GM23338 (cell line): ENCODE data around the gene PXT1. TPM values are rescaled to one million over a fixed set of nuclear protein-coding genes. Genes with fewer than 3 reads are reported as not detected.
"Not testable (repeated sequence)": the region's sequence is repeated elsewhere in the genome, so short reads cannot be mapped to it uniquely, and the experiment has no call there.

ENCODE experiments used
- ATAC-seq: fragments of 200-7000 bp; cut with Tn5 transposase; 3 replicates; pipeline ENCODE4 v1.9.1; 2020
- DNase-seq: peaks from one replicate; pipeline ENCODE4 v3.0.0-alpha.2; 2015; ENCODE audit warnings: low spot score
- H2AFZ ChIP-seq: fragments of 200-600 bp; sonication (generic); 2 replicates; pipeline ENCODE4 v1.8.0; 2016; ENCODE audit warnings: antibody characterized with exemption, mild to moderate bottlenecking, moderate library complexity
- H3F3A ChIP-seq: fragments of 200-600 bp; sonication (generic); replicated peaks from 2 replicates; pipeline ENCODE4 v1.8.0; 2017; ENCODE audit warnings: antibody characterized with exemption, mixed run types, low read depth
- H3K27ac ChIP-seq: fragments of 200-600 bp; sonication (generic); 2 replicates; pipeline ENCODE4 v1.6.1; 2016; ENCODE audit warnings: low read depth
- H3K27me3 ChIP-seq: fragments of 200-600 bp; sonication (generic); 2 replicates; pipeline ENCODE4 v1.8.0; 2016; ENCODE audit warnings: mild to moderate bottlenecking, mixed run types, moderate library complexity; ENCODE audit not compliant: insufficient read depth
- H3K36me3 ChIP-seq: fragments of 200-600 bp; sonication (generic); 2 replicates; pipeline ENCODE4 v1.8.0; 2016; ENCODE audit warnings: mild to moderate bottlenecking; ENCODE audit not compliant: insufficient read depth
- H3K4me1 ChIP-seq: fragments of 200-600 bp; sonication (generic); 2 replicates; pipeline ENCODE4 v1.8.0; 2016; ENCODE audit warnings: mild to moderate bottlenecking, moderate library complexity; ENCODE audit not compliant: insufficient read depth
- H3K4me2 ChIP-seq: fragments of 200-600 bp; sonication (generic); 2 replicates; pipeline ENCODE4 v1.7.1; 2017; ENCODE audit warnings: mixed run types
- H3K4me3 ChIP-seq: fragments of 200-600 bp; sonication (generic); 2 replicates; pipeline ENCODE4 v1.6.1; 2016; ENCODE audit warnings: mixed run types
- H3K79me2 ChIP-seq: fragments of 200-600 bp; sonication (generic); replicated peaks from 2 replicates; pipeline ENCODE4 v1.8.0; 2017; ENCODE audit warnings: mild to moderate bottlenecking; ENCODE audit not compliant: insufficient read depth
- H3K9me2 ChIP-seq: fragments of 200-600 bp; sonication (generic); 2 replicates; pipeline ENCODE4 v1.8.0; 2017; ENCODE audit not compliant: insufficient read depth
- H4K20me1 ChIP-seq: fragments of 200-600 bp; sonication (generic); replicated peaks from 2 replicates; pipeline ENCODE4 v1.8.0; 2017; ENCODE audit warnings: mild to moderate bottlenecking; ENCODE audit not compliant: insufficient read depth
- H3K27ac Mint-ChIP-seq: 2 replicates; pipeline ENCODE4 v1.8.0; 2020; ENCODE audit warnings: inconsistent platforms, mild to moderate bottlenecking, moderate library complexity, mixed read lengths
- H3K27me3 Mint-ChIP-seq: 3 replicates; pipeline ENCODE4 v1.8.0; 2022; ENCODE audit warnings: low read depth, mild to moderate bottlenecking, moderate library complexity, mixed read lengths, inconsistent platforms; ENCODE audit not compliant: insufficient read depth, poor library complexity
- H3K36me3 Mint-ChIP-seq: 3 replicates; pipeline ENCODE4 v1.8.0; 2021; ENCODE audit warnings: low read depth, mild to moderate bottlenecking, inconsistent platforms, moderate library complexity, mixed read lengths
- H3K4me1 Mint-ChIP-seq: 3 replicates; pipeline ENCODE4 v1.8.0; 2020; ENCODE audit warnings: mild to moderate bottlenecking, inconsistent platforms, mixed read lengths
- H3K4me3 Mint-ChIP-seq: 3 replicates; pipeline ENCODE4 v1.8.0; 2021; ENCODE audit warnings: moderate library complexity, mild to moderate bottlenecking, inconsistent platforms, mixed read lengths
- H3K9me3 Mint-ChIP-seq: 3 replicates; pipeline ENCODE4 v1.8.0; 2020; ENCODE audit warnings: moderate library complexity, mild to moderate bottlenecking, inconsistent platforms, mixed read lengths
- CREB1 ChIP-seq: fragments of 250-450 bp; sonication (Bioruptor Pico); IDR thresholded peaks from 2 replicates; pipeline ENCODE4 v1.5.0; 2020; ENCODE audit warnings: low read depth, mild to moderate bottlenecking, moderate library complexity
- EZH2 ChIP-seq: fragments of 200-600 bp; sonication (generic); IDR thresholded peaks from one replicate; pipeline ENCODE4 v1.8.0; 2017; ENCODE audit warnings: antibody characterized with exemption, mild to moderate bottlenecking, low read depth; ENCODE audit not compliant: unreplicated experiment
- EZH2phosphoT487 ChIP-seq: fragments of 200-600 bp; sonication (generic); IDR thresholded peaks from one replicate; pipeline ENCODE4 v1.8.1; 2018; ENCODE audit warnings: antibody characterized with exemption; ENCODE audit not compliant: unreplicated experiment
- JUNB ChIP-seq: IDR thresholded peaks from one replicate; pipeline ENCODE4 v1.6.1; 2016; ENCODE audit warnings: antibody characterized with exemption; ENCODE audit not compliant: unreplicated experiment
- NANOG ChIP-seq: IDR thresholded peaks from 2 replicates; pipeline ENCODE4 v1.6.1; 2016; ENCODE audit warnings: antibody characterized with exemption, borderline replicate concordance
- STAT1 ChIP-seq: IDR thresholded peaks from one replicate; pipeline ENCODE4 v1.6.1; 2016; ENCODE audit warnings: antibody characterized with exemption; ENCODE audit not compliant: unreplicated experiment
- ZNF114 ChIP-seq: fragments of 250-450 bp; sonication (Bioruptor Pico); IDR thresholded peaks from 2 replicates; pipeline ENCODE4 v1.5.0; 2020; ENCODE audit warnings: mild to moderate bottlenecking, moderate library complexity
- ZNF331 ChIP-seq: fragments of 250-450 bp; sonication (Bioruptor Pico); IDR thresholded peaks from 2 replicates; pipeline ENCODE4 v1.5.0; 2020; ENCODE audit warnings: low read depth, mild to moderate bottlenecking, moderate library complexity
- polyA plus RNA-seq: library from polyadenylated mRNA; unstranded; fragments of >200 nt; fragmentation: Nextera tagmentation; extraction: Ambion mirVana; gene quantifications from 2 replicates; pipeline ENCODE4 v1.2.1, GENCODE V29; 2016
- total RNA-seq: library from RNA; depleted of rRNA; stranded (reverse); fragments of >200 nt; shearing (Covaris generic); gene quantifications from 2 replicates; pipeline ENCODE4 v1.2.3, GENCODE V29; 2014
- TF ChIP-seq, protein P1 (sequence below), 2 experiments: fragments of 200-600 bp in 1 of 2; sonication (generic) in 1 of 2; conservative IDR thresholded peaks; 2 replicates each; pipeline versions ENCODE4 v1.5.1 to v1.6.1; 2016 to 2017; ENCODE audit warnings: antibody characterized with exemption in 2 of 2, low read depth in 2 of 2, mild to moderate bottlenecking in 2 of 2, moderate library complexity in 1 of 2
- TF ChIP-seq, protein P2 (sequence below): IDR thresholded peaks from one replicate; pipeline ENCODE4 v1.6.1; 2018; ENCODE audit warnings: antibody characterized with exemption; ENCODE audit not compliant: unreplicated experiment
- TF ChIP-seq, protein P3 (sequence below): IDR thresholded peaks from 2 replicates; pipeline ENCODE4 v1.6.1; 2016; ENCODE audit warnings: antibody characterized with exemption

PXT1 gene
- total and polyA plus RNA-seq, 2 experiments from 2014 or later: 0.14 TPM; not detected in 1

DNA sequence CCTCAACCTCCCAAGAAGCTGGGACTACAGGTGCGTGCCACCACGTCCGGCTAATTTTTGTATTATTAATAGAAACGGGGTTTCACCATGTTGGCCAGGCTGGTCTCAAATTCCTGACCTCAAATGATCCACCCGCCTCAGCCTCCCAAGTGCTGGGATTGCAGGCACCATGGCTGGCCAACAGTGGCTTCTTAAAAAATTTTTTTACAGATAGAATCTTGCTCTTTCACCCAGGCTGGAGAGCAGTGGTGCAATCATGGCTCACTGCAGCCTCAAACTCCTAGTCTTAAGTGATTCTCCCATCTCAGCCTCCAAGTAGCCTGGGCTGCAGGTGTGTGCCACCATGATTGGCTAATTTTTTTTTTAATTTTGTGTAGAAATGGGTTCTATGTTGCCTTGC, 40.7 kb upstream of the PXT1 start:
- H3K4me1 Mint-ChIP-seq, H3K27me3 Mint-ChIP-seq: not testable (repeated sequence)

DNA sequence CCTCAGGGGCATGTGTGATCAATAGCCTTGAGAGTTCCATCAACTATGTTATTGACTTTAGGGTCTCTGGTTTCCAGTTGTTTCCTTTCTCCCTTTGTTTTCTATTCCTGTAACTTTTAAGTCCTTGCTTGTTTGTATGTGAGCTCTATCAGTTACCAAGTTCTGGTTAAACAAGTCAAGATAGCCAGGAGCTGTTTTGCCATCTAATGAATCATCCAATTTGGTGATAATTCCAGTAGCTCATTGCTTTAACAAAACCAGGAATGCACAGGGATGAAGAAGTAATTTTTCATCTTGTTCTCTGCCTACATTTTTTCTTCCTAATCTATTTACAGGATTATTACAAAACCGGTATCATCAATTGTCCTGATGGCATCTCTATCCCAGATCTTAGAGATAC, 36.6 kb upstream of the PXT1 start:
- Mint-ChIP-seq H3K4me3 (no peak overlapping the region), H3K27ac (no peak overlapping the region), H3K27me3 (no peaks in the 10 kb centered on the region), H3K4me1 (no peaks in the 10 kb centered on the region; the same call in 2 of the 3 replicates), H3K36me3 (peaks cover 28% of the 10 kb centered on the region), H3K9me3 (no peaks in the 10 kb centered on the region)
- no peak overlapping the region for H2AFZ ChIP-seq
- H3K9me2 ChIP-seq: no peaks in the 10 kb centered on the region
- no peak overlapping the region for H3K27ac ChIP-seq
- peaks cover 15% of the 10 kb centered on the region for H4K20me1 ChIP-seq
- H3K36me3 ChIP-seq: peaks cover 13% of the 10 kb centered on the region
- no peak overlapping the region for H3K4me2 ChIP-seq
- no peaks in the 10 kb centered on the region for H3K4me1 ChIP-seq
- ATAC-seq: no peak
- no peaks in the 10 kb centered on the region for H3F3A ChIP-seq
- no peak for DNase-seq
- H3K79me2 ChIP-seq: no peaks in the 10 kb centered on the region
- TF ChIP-seq STAT1 (no peak), ZNF114 (CRISPR knock-in tag) (no peak), NANOG (no peak), EZH2phosphoT487 (no peak), CREB1 (CRISPR knock-in tag) (no peak), ZNF331 (CRISPR knock-in tag) (no peak), JUNB (no peak), EZH2 (no peak)
- TF ChIP-seq, protein P1, sequence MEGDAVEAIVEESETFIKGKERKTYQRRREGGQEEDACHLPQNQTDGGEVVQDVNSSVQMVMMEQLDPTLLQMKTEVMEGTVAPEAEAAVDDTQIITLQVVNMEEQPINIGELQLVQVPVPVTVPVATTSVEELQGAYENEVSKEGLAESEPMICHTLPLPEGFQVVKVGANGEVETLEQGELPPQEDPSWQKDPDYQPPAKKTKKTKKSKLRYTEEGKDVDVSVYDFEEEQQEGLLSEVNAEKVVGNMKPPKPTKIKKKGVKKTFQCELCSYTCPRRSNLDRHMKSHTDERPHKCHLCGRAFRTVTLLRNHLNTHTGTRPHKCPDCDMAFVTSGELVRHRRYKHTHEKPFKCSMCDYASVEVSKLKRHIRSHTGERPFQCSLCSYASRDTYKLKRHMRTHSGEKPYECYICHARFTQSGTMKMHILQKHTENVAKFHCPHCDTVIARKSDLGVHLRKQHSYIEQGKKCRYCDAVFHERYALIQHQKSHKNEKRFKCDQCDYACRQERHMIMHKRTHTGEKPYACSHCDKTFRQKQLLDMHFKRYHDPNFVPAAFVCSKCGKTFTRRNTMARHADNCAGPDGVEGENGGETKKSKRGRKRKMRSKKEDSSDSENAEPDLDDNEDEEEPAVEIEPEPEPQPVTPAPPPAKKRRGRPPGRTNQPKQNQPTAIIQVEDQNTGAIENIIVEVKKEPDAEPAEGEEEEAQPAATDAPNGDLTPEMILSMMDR (conservative IDR thresholded peaks at IDR 0.05; ENCODE audit: low read depth in 2 of 2): no peak
- TF ChIP-seq, protein P2, sequence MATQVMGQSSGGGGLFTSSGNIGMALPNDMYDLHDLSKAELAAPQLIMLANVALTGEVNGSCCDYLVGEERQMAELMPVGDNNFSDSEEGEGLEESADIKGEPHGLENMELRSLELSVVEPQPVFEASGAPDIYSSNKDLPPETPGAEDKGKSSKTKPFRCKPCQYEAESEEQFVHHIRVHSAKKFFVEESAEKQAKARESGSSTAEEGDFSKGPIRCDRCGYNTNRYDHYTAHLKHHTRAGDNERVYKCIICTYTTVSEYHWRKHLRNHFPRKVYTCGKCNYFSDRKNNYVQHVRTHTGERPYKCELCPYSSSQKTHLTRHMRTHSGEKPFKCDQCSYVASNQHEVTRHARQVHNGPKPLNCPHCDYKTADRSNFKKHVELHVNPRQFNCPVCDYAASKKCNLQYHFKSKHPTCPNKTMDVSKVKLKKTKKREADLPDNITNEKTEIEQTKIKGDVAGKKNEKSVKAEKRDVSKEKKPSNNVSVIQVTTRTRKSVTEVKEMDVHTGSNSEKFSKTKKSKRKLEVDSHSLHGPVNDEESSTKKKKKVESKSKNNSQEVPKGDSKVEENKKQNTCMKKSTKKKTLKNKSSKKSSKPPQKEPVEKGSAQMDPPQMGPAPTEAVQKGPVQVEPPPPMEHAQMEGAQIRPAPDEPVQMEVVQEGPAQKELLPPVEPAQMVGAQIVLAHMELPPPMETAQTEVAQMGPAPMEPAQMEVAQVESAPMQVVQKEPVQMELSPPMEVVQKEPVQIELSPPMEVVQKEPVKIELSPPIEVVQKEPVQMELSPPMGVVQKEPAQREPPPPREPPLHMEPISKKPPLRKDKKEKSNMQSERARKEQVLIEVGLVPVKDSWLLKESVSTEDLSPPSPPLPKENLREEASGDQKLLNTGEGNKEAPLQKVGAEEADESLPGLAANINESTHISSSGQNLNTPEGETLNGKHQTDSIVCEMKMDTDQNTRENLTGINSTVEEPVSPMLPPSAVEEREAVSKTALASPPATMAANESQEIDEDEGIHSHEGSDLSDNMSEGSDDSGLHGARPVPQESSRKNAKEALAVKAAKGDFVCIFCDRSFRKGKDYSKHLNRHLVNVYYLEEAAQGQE: no peak
- TF ChIP-seq, protein P3, sequence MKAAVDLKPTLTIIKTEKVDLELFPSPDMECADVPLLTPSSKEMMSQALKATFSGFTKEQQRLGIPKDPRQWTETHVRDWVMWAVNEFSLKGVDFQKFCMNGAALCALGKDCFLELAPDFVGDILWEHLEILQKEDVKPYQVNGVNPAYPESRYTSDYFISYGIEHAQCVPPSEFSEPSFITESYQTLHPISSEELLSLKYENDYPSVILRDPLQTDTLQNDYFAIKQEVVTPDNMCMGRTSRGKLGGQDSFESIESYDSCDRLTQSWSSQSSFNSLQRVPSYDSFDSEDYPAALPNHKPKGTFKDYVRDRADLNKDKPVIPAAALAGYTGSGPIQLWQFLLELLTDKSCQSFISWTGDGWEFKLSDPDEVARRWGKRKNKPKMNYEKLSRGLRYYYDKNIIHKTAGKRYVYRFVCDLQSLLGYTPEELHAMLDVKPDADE: no peak
- H3K4me3 ChIP-seq: no peak overlapping the region
- H3K27me3 ChIP-seq: no peaks in the 10 kb centered on the region

More for the DNA sequence above, 40.7 kb upstream of the PXT1 start:
- H3K4me3 Mint-ChIP-seq, H3K4me2 ChIP-seq, H3K9me3 Mint-ChIP-seq, H3K27ac Mint-ChIP-seq, H3K79me2 ChIP-seq, H3K27me3 ChIP-seq, H3K4me1 ChIP-seq, DNase-seq, H2AFZ ChIP-seq, H3F3A ChIP-seq, H3K9me2 ChIP-seq, H3K27ac ChIP-seq, H3K4me3 ChIP-seq, ATAC-seq, H4K20me1 ChIP-seq: not testable (repeated sequence)
- peaks cover 43% of the 10 kb centered on the region for H3K36me3 Mint-ChIP-seq
- peaks cover 21% of the 10 kb centered on the region for H3K36me3 ChIP-seq
